ENCODE data around the gene NOC2L. TPM values are rescaled to one million over a fixed set of nuclear protein-coding genes. Genes with fewer than 3 reads are reported as not detected.
A peak's percentile ranks its signal among the peaks of the same experiment; 100 is the strongest.

NOC2L gene
- total RNA-seq, 2 experiments from 2014 or later = 77.9 to 99.0 TPM

- CTCF ChIA-PET (ENCODE audit: unreplicated experiment) = no interaction called here
- Histone ChIP-seq H3K4me2 (ENCODE audit: low read length) (peak overlapping the region; percentile 56; the same call in 1 of the 2 replicates), H3K4me3 (ENCODE audit: low read depth, low read length, poor library complexity, severe bottlenecking) (peak overlapping the region; percentile 64), H4K20me1 (ENCODE audit: insufficient read depth, low read length) (no peaks in the 10 kb centered on the region), H3K4me1 (ENCODE audit: insufficient read depth, low read length, poor library complexity, severe bottlenecking) (peaks cover 7% of the 10 kb centered on the region), H3K79me2 (ENCODE audit: insufficient read depth, low read depth, low read length) (no peaks in the 10 kb centered on the region), H3K9me3 (ENCODE audit: low read length) (no peaks in the 10 kb centered on the region), H3K9me2 (ENCODE audit: insufficient read depth, low read length) (no peaks in the 10 kb centered on the region), H2AFZ (ENCODE audit: low read length) (no peak overlapping the region), H3K27ac (ENCODE audit: low read depth, low read length, poor library complexity, severe bottlenecking) (no peak overlapping the region), H3K36me3 (ENCODE audit: insufficient read depth, low read length) (no peaks in the 10 kb centered on the region)
- TF ChIP-seq EZH2phosphoT487 (IDR thresholded peaks at IDR 0.05; ENCODE audit: borderline replicate concordance, low read depth, low read length) = no peak
- TF ChIP-seq, protein P1, sequence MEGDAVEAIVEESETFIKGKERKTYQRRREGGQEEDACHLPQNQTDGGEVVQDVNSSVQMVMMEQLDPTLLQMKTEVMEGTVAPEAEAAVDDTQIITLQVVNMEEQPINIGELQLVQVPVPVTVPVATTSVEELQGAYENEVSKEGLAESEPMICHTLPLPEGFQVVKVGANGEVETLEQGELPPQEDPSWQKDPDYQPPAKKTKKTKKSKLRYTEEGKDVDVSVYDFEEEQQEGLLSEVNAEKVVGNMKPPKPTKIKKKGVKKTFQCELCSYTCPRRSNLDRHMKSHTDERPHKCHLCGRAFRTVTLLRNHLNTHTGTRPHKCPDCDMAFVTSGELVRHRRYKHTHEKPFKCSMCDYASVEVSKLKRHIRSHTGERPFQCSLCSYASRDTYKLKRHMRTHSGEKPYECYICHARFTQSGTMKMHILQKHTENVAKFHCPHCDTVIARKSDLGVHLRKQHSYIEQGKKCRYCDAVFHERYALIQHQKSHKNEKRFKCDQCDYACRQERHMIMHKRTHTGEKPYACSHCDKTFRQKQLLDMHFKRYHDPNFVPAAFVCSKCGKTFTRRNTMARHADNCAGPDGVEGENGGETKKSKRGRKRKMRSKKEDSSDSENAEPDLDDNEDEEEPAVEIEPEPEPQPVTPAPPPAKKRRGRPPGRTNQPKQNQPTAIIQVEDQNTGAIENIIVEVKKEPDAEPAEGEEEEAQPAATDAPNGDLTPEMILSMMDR (conservative IDR thresholded peaks at IDR 0.05; ENCODE audit: low read length) = peak; percentile 74
- peak; percentile 74 for DNase-seq (ENCODE audit: low spot score)
- intact Hi-C loops (cut with micrococcal nuclease; ENCODE audit: unreplicated experiment) = loop anchor here (1.0 to 5.0 kb wide), 2 partner anchors 33 to 72 kb away; no protein-coding TSS in a partner anchor
- POLR2A ChIA-PET = interaction anchor here (0.6 kb wide), 1 partner anchor 98 kb away, joined by 7 read pairs; no protein-coding TSS in a partner anchor
- BruUV-seq (replicated peaks) = no TSS peak
Observed at GRCh38 chr1:904310-904950, 54.6 kb downstream of the NOC2L start.

- intact Hi-C loops (cut with micrococcal nuclease; ENCODE audit: unreplicated experiment) = loop anchor here (1.0 to 5.0 kb wide), 2 partner anchors 34 to 73 kb away; no protein-coding TSS in a partner anchor
- Histone ChIP-seq H3K27ac (ENCODE audit: low read depth, low read length, poor library complexity, severe bottlenecking) (no peak overlapping the region), H3K79me2 (ENCODE audit: insufficient read depth, low read depth, low read length) (no peaks in the 10 kb centered on the region), H3K9me3 (ENCODE audit: low read length) (no peaks in the 10 kb centered on the region), H3K4me3 (ENCODE audit: low read depth, low read length, poor library complexity, severe bottlenecking) (no peak overlapping the region), H3K36me3 (ENCODE audit: insufficient read depth, low read length) (no peaks in the 10 kb centered on the region), H3K4me1 (ENCODE audit: insufficient read depth, low read length, poor library complexity, severe bottlenecking) (peaks cover 7% of the 10 kb centered on the region), H3K9me2 (ENCODE audit: insufficient read depth, low read length) (no peaks in the 10 kb centered on the region), H3K4me2 (ENCODE audit: low read length) (no peak overlapping the region), H4K20me1 (ENCODE audit: insufficient read depth, low read length) (no peaks in the 10 kb centered on the region), H2AFZ (ENCODE audit: low read length) (no peak overlapping the region)
- BruUV-seq (replicated peaks) = no TSS peak
- TF ChIP-seq, protein P1 (conservative IDR thresholded peaks at IDR 0.05; ENCODE audit: low read length) = no peak
- no peak for TF ChIP-seq EZH2phosphoT487 (IDR thresholded peaks at IDR 0.05; ENCODE audit: borderline replicate concordance, low read depth, low read length)
- ChIA-PET CTCF (ENCODE audit: unreplicated experiment) (no interaction called here), POLR2A (no interaction called here)
- no peak for DNase-seq (ENCODE audit: low spot score)
Observed at GRCh38 chr1:903721-904271, 55.3 kb downstream of the NOC2L start.

DNA sequence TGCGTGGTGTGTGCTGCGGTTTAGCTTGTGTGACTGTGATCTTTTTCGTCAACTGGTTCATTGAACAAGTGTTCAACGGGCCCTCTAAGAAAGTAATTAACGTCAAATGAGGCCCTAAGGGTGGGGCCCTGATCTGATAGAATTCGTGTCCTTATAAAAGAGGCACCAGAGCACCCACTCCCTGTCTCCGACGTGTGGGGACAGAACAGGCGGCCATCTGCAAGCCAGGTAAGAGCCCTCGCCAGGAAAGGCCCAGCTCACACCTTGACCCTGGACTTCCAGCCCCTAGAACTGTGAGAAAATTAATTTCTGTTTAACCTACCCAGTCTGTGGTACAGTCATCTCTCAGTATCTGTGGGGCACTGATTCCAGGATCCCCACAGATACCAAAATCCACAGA is 55.8 kb downstream of the NOC2L start:
- Histone ChIP-seq H4K20me1 (ENCODE audit: insufficient read depth, low read length) (no peaks in the 10 kb centered on the region), H3K4me3 (ENCODE audit: low read depth, low read length, poor library complexity, severe bottlenecking) (no peak overlapping the region), H3K9me2 (ENCODE audit: insufficient read depth, low read length) (no peaks in the 10 kb centered on the region), H3K27ac (ENCODE audit: low read depth, low read length, poor library complexity, severe bottlenecking) (no peak overlapping the region), H3K4me1 (ENCODE audit: insufficient read depth, low read length, poor library complexity, severe bottlenecking) (peaks cover 7% of the 10 kb centered on the region), H3K36me3 (ENCODE audit: insufficient read depth, low read length) (no peaks in the 10 kb centered on the region), H3K4me2 (ENCODE audit: low read length) (no peak overlapping the region), H3K79me2 (ENCODE audit: insufficient read depth, low read depth, low read length) (no peaks in the 10 kb centered on the region), H2AFZ (ENCODE audit: low read length) (no peak overlapping the region), H3K9me3 (ENCODE audit: low read length) (no peaks in the 10 kb centered on the region)
- TF ChIP-seq, protein P1 (conservative IDR thresholded peaks at IDR 0.05; ENCODE audit: low read length) = no peak
- TF ChIP-seq EZH2phosphoT487 (IDR thresholded peaks at IDR 0.05; ENCODE audit: borderline replicate concordance, low read depth, low read length) = no peak
- CTCF ChIA-PET (ENCODE audit: unreplicated experiment) = no interaction called here
- DNase-seq (ENCODE audit: low spot score) = no peak
- intact Hi-C loops (cut with micrococcal nuclease; ENCODE audit: unreplicated experiment) = loop anchor here (5.0 kb wide), 1 partner anchor 34 kb away; no protein-coding TSS in a partner anchor
- POLR2A ChIA-PET = no interaction called here
- no TSS peak for BruUV-seq (replicated peaks)

All from OCI-LY7 (cell line).